ENCODE results near the gene TOM1L2.
"Not testable (repeated sequence)": the region's sequence is repeated elsewhere in the genome, so short reads cannot be mapped to it uniquely, and the experiment has no call there.

The TOM1L2 gene

GRCh38 chr17:17970699-17971430, 1.3 kb downstream of the TOM1L2 start:
- DNase-seq (ENCODE audit: low read depth) = no peak

DNA sequence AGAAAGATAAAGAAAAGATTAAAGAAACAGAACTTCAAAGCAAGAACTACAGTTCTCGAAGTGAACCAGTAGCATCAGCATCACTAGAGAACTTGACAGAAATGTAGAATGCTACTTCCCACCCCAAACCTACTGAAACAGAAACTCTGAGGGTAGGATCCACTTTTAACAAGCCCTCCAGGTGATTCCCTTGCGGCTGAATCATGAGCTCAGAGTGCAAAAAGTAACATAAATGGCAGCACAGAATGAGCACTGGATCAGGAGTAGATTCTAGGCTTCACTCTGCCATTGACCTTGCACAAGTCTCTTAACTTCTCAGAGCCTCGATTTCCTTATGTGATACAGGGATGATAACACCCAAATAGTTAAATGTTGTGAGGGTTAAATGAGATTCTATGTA, 5.8 kb downstream of the TOM1L2 start:
- DNase-seq (ENCODE audit: low read depth) = no peak

GRCh38 chr17:17965152-17965721, 7.0 kb downstream of the TOM1L2 start:
- DNase-seq (ENCODE audit: low read depth) = no peak

DNA sequence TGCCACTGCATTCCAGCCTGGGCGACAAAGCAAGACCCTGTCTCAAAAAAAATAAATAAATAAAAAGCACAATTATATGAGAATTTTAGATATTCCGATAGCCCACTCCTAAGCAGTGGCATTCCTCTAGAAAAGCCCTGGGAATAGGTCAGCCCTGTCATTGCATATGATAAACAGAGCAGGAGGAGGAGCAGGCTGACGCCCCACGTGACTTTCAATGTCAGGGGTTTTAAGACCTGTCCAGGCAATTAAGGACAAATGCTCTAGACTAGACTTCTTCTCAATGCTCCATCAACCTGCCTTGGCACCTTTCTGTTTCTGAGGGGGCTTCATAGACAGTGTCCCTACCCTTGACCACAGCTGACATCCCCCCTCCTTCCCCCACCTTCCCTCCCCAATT, 7.5 kb downstream of the TOM1L2 start:
- DNase-seq (ENCODE audit: low read depth) = no peak

- DNase-seq (ENCODE audit: low read depth) = no peak
Observed at GRCh38 chr17:17963694-17964436, 8.3 kb downstream of the TOM1L2 start.

DNA sequence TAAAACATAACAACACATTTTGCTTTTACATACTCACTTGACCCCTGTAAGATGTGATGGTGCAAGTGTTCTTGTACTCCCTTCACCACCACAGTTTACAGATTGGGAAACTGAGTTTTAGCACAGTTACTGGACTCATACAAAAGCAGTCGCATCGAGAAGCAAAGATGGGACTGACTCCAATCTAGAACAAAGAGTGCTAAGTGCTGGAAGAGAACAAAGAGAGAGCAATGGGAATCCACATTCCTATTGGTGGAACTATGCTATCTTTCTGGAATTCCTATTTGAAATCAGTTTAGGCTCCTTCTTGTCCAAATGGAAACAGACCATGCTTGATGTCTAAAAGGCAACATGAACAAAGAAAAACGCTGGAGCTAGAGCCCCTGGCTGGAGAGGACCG, 9.1 kb downstream of the TOM1L2 start:
- no peak for DNase-seq (ENCODE audit: low read depth)

DNA sequence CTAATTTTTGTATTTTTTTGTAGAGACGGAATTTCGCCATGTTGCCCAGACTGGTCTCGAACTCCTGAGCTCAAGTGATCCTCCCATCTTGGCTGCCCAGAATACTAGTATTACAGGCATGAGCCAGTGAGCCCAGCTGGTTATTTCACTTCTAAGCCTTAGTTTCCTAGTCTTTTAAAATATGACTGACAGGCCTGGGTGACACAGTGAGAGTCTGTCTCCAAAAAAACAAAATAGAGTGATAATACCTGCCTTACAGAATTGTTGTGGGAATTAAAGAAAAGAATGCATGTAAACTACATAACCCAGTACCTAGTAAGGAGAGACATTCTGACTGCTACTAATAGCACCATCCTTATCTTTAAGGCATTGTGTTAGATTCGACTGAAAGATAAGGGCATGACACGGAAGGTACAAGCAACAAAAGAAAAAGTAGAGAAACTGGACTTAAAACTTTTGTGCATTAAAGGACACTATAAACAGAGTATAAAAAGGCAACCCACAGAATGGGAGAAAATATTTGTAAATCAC, 11.6 kb downstream of the TOM1L2 start:
- no peak for DNase-seq (ENCODE audit: low read depth)

GRCh38 chr17:17959520-17960361, 12.5 kb downstream of the TOM1L2 start:
- no peak for DNase-seq (ENCODE audit: low read depth)

GRCh38 chr17:17958982-17959381, 13.2 kb downstream of the TOM1L2 start:
- no peak for DNase-seq (ENCODE audit: low read depth)

- DNase-seq (ENCODE audit: low read depth) = no peak
Observed at GRCh38 chr17:17957584-17957916, 14.7 kb downstream of the TOM1L2 start.

DNA sequence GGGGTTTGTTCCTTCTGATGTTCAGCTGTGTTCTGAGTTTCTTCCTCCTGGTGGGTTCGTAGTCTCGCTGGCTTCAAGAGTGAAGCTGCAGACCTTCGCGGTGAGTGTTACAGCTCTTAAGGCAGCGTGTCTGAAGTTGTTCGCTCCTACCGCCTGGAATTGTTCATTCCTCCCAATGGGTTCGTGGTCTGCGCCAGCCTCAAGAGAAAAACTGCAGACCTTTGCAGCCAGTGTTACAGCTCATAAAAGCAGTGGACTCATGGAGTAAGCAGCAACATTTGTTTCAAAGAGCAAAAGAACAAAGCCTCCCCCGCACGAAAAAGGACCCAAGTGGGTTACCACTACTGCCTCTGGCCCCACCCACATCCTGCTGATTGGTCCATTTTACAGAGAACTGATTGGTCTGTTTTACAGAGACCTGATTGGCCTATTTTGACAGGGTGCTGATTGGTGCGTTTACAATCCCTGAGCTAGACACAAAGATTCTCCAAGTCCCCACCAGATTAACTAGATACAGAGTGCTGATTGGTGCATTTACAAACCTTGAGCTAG, 16.3 kb downstream of the TOM1L2 start:
- DNase-seq (ENCODE audit: low read depth) = not testable (repeated sequence)

GRCh38 chr17:17954079-17954478, 18.1 kb downstream of the TOM1L2 start:
- DNase-seq (ENCODE audit: low read depth) = no peak

DNA sequence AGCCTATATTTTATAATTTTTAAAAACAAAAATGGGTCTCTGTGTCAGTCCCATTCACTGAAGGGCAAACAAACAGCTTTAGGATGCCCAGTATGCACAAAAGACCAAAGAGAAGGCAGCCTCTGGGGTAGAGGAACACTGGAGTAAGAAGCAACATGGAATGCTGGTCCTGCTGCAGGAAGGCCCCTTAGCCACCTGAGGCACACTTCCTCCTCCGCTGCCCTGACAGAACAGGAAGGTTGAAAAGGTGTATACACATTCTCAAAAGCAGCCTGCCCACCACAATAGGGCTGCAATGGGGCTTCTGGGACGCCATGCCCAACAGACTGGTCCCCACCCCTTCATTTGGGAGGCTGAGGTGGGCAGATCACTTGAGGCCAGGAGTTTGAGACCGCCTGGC, 19.5 kb downstream of the TOM1L2 start:
- no peak for DNase-seq (ENCODE audit: low read depth)

DNA sequence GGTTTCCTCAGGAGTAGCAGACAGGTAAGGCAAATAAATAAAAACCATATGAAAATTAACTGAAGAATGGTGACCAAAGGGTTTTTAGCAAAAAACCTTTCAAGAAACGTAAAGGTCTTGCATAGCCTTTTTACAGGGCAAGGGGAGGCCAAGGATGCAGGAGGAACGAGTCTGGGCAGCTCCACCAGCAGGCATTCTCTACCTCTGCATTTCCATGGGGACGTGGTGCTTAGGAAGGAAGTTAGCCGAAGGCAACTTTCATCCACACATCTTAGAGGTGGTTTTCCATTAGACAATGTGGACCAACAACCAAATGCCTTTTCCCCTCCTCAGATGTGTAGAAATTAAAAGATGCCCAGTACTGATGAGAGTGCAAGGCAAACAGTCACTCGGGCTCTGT, 20.7 kb downstream of the TOM1L2 start:
- no peak for DNase-seq (ENCODE audit: low read depth)

DNA sequence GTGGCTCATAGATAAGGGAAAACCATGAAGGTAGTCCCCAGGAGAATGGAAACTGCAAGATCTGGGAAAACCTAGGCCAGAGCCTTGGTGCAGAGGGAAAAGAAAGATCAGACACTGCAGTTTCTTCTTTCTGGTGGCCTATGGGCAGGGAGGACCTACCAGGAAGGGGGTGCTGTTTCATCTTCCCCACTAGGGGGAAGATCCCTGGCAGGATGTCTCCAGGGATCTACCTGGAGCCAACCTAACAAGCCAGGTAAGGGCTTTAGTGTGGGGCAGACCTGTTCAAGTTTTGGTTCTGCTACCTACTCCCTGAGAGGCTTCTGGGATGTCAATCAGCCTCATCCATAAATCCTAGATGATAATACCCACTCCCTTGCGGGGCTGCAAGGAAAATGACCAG, 21.4 kb downstream of the TOM1L2 start:
- no peak for DNase-seq (ENCODE audit: low read depth)

GRCh38 chr17:17950347-17950746, 21.9 kb downstream of the TOM1L2 start:
- DNase-seq (ENCODE audit: low read depth) = no peak

DNA sequence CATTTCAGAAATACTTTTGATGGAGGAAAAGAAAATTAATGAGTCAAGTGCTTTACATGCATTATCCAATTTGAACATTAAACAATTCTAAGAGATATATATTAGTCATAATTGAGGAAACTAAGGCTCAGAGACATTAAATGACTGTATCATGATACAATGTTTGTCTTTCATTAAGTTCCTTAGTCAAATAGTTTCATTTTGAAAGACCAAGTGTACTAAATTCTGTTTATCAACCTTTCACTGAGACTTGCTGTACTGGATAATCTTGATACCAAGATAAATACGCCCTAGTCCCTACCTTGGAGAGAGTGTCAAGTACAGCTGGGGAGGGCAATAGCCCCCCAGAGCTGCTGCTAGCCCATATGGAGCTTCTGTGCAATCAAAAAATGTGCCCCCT, 24.2 kb downstream of the TOM1L2 start:
- no peak for DNase-seq (ENCODE audit: low read depth)

DNA sequence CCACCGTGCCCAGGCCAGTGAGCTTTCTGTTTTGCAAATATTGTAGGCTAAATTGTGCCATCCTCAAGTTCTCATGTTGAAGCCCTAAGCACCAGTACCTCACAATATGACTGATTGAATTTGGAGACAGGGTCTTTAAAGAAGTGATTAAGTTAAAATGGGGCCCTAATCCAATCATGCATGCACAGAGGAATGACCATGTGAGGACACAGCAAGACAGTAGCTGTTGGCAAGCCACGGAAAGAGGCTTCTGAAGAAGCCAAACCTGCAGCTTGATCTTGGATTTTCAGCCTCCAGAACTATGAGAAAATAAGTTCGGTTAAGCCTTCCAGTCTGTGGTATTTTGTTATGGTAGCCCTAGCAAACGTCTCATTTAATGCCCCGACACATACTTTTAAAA, 24.9 kb downstream of the TOM1L2 start:
- DNase-seq (ENCODE audit: low read depth) = no peak

- DNase-seq (ENCODE audit: low read depth) = no peak
Observed at GRCh38 chr17:17946093-17946492, 26.1 kb downstream of the TOM1L2 start.

GRCh38 chr17:17944743-17945142, 27.5 kb downstream of the TOM1L2 start:
- no peak for DNase-seq (ENCODE audit: low read depth)

GRCh38 chr17:17944242-17944641, 28.0 kb downstream of the TOM1L2 start:
- DNase-seq (ENCODE audit: low read depth) = no peak
